ENCODE results near the gene DIPK1A. TPM values are rescaled to one million over a fixed set of nuclear protein-coding genes. Genes with fewer than 3 reads are reported as not detected.

Gene DIPK1A
- total RNA-seq, 1 experiment from 2014 or later, result 9.6 TPM

DNA sequence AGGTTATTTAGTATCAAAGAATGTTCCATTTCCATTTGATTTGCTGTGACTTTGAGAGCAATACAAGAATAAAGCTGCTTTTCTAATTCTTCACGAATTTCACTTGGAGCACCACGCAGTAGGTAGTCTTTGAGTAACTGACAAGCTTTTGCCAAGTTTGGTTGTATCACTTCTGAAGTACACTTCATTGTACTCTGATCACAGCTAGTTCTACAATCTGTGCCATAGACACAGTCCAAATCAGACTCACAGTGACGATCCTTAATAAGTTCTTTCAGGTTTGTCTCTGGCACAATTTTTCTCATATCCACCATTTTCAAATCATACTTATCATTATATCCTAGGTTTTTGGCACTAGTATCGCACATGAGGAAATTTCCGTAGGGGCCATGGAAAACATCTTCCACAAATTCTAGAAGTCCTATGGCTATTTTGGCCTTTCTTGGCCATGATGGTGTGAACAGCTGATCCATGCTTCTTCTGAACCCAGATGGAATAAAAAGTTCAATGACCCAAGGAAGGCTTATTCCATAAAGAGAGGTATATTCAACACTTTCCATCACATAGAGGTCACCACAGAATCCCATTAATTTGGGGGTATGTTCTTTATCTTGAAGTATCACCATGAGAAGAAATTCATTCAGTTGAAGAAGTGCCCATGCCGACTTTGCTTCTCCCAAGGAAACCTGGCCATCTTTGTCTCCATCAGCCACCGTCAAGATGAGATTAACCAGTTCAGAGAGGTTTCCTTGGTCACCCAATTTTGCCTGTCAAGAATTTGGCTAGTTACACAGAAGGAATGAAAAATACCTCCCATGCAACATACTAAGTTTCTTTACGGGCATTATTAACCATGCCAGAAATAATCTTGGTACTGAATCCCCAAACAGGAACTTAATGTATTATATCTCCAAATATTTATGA is 117.6 kb downstream of the DIPK1A start:
- peaks cover 59% of the 10 kb centered on the region for H3K36me3 ChIP-seq
- no peak for DNase-seq
- H3K4me3 ChIP-seq, result no peak overlapping the region
- no peaks in the 10 kb centered on the region for H3K27me3 ChIP-seq
- no peaks in the 10 kb centered on the region for H3K4me1 ChIP-seq
- no peak overlapping the region for H3K27ac ChIP-seq
- H3K9me3 ChIP-seq (replicated peaks), result no peaks in the 10 kb centered on the region

GRCh38 chr1:92843046-92843423 is 118.2 kb downstream of the DIPK1A start:
- H3K4me1 ChIP-seq, result no peaks in the 10 kb centered on the region
- H3K27me3 ChIP-seq, result no peaks in the 10 kb centered on the region
- no peak overlapping the region for H3K4me3 ChIP-seq
- H3K36me3 ChIP-seq, result peaks cover 66% of the 10 kb centered on the region
- no peaks in the 10 kb centered on the region for H3K9me3 ChIP-seq (replicated peaks)
- no peak for DNase-seq
- no peak overlapping the region for H3K27ac ChIP-seq

- Histone ChIP-seq H3K36me3 (peaks cover 73% of the 10 kb centered on the region), H3K27ac (no peak overlapping the region), H3K27me3 (no peaks in the 10 kb centered on the region), H3K9me3 (replicated peaks) (no peaks in the 10 kb centered on the region), H3K4me1 (no peaks in the 10 kb centered on the region), H3K4me3 (no peak overlapping the region)
- no peak for DNase-seq
These were observed 118.9 kb downstream of the DIPK1A start for GRCh38 chr1:92842082-92843045.

- Histone ChIP-seq H3K27ac (no peak overlapping the region), H3K27me3 (no peaks in the 10 kb centered on the region), H3K4me1 (no peaks in the 10 kb centered on the region; the same call in 1 of the 2 replicates), H3K9me3 (replicated peaks) (no peaks in the 10 kb centered on the region), H3K4me3 (no peak overlapping the region), H3K36me3 (peaks cover 90% of the 10 kb centered on the region)
- DNase-seq, result no peak
These were observed 120.7 kb downstream of the DIPK1A start for GRCh38 chr1:92840600-92840999.

DNA sequence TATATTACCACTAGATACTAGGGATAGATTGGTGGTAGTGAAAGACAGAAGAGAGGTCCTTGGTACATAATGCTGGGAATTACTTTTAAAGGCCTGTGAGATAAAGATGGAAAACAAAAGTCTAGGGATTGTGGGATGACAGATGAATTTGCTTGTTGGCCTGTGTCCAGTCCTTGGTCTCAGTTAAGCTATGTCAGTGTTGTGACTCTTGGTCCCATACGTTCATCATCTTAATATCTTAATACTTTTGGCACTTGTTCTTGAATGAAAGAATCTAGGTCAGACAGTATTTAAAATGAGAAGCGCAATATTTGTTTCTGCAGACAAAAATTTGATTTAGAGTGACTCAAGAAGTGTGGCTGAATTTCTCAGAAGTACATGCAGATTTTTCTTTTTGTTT is 121.8 kb downstream of the DIPK1A start:
- H3K9me3 ChIP-seq (replicated peaks), result no peaks in the 10 kb centered on the region
- H3K36me3 ChIP-seq, result peaks cover 100% of the 10 kb centered on the region
- no peak for DNase-seq
- H3K27me3 ChIP-seq, result no peaks in the 10 kb centered on the region
- H3K4me3 ChIP-seq, result no peak overlapping the region
- peaks cover 4% of the 10 kb centered on the region for H3K4me1 ChIP-seq
- H3K27ac ChIP-seq, result no peak overlapping the region

- H3K27me3 ChIP-seq, result no peaks in the 10 kb centered on the region
- H3K27ac ChIP-seq, result no peak overlapping the region
- peaks cover 10% of the 10 kb centered on the region for H3K4me1 ChIP-seq
- H3K36me3 ChIP-seq, result peaks cover 100% of the 10 kb centered on the region
- no peak overlapping the region for H3K4me3 ChIP-seq
- no peaks in the 10 kb centered on the region for H3K9me3 ChIP-seq (replicated peaks)
- no peak for DNase-seq
These were observed 122.7 kb downstream of the DIPK1A start for GRCh38 chr1:92838519-92838918.

GRCh38 chr1:92837062-92837461 is 124.2 kb downstream of the DIPK1A start:
- no peak for DNase-seq
- Histone ChIP-seq H3K36me3 (peaks cover 100% of the 10 kb centered on the region), H3K4me3 (no peak overlapping the region), H3K9me3 (replicated peaks) (no peaks in the 10 kb centered on the region), H3K27me3 (no peaks in the 10 kb centered on the region), H3K4me1 (peaks cover 10% of the 10 kb centered on the region), H3K27ac (no peak overlapping the region)

DNA sequence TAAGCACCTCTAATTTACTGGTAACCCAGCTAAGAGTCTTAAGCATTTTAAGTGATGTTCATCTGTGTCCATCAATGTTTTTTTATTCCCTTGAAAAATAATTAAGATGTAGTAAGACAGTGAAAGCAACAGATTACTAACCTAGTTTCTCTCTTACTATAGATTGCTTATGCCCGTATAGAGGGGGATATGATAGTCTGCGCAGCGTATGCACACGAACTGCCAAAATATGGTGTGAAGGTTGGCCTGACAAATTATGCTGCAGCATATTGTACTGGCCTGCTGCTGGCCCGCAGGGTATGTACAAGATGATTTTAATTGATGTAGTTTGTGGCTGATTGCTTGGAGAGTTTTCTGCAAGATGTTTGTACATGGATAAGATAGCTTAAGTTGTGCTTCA is 126.6 kb downstream of the DIPK1A start:
- H3K4me1 ChIP-seq, result peaks cover 10% of the 10 kb centered on the region
- no peak overlapping the region for H3K27ac ChIP-seq
- H3K36me3 ChIP-seq, result peaks cover 77% of the 10 kb centered on the region
- no peak overlapping the region for H3K4me3 ChIP-seq
- no peaks in the 10 kb centered on the region for H3K9me3 ChIP-seq (replicated peaks)
- no peaks in the 10 kb centered on the region for H3K27me3 ChIP-seq
- DNase-seq, result no peak

GRCh38 chr1:92833840-92834239 is 127.4 kb downstream of the DIPK1A start:
- no peak overlapping the region for H3K27ac ChIP-seq
- H3K27me3 ChIP-seq, result no peaks in the 10 kb centered on the region
- peaks cover 69% of the 10 kb centered on the region for H3K36me3 ChIP-seq
- H3K4me1 ChIP-seq, result peaks cover 10% of the 10 kb centered on the region
- no peaks in the 10 kb centered on the region for H3K9me3 ChIP-seq (replicated peaks)
- H3K4me3 ChIP-seq, result peak overlapping the region; percentile 98
- DNase-seq, result no peak

GRCh38 chr1:92832537-92833114 is 128.6 kb downstream of the DIPK1A start:
- Histone ChIP-seq H3K36me3 (peaks cover 57% of the 10 kb centered on the region), H3K9me3 (replicated peaks) (no peaks in the 10 kb centered on the region), H3K4me3 (peak overlapping the region; percentile 98), H3K4me1 (peaks cover 10% of the 10 kb centered on the region), H3K27me3 (no peaks in the 10 kb centered on the region), H3K27ac (peak overlapping the region; percentile 96)
- DNase-seq, result no peak

DNA sequence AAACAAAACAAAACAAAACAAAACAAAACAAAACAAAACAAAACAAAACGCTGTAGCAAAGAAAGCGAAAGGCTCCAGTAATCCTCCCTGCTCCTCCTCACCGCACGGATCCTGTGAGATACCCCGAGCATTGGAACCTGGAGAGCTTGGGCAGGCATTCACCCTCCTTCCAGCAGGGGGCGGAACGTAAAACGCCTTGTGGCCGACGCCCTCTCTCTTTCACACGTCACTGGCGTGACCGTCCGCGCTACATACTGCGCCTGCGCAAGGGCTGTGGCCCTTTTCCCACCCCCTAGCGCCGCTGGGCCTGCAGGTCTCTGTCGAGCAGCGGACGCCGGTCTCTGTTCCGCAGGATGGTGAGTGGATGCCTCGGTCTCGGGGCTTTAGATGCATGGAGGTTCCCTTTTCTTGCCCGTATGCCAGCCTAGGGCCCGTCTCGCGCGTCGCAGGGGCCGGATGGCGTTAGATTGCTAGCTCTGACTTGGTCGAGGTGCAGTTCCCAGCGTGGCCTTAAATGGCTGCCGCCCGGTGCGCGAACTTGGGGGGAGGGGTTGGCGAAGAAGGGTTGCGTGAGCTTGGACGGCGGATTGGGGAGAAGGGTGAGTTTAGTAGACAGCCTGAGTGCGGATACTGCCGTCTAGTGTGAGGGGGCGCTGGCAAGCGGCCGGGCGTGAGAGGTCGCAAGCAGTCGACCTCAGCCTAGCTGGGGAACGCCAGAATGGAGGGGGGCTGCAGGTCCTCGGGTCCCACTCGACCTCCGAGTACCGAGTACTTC is 129.3 kb downstream of the DIPK1A start, which contains the start of gene RPL5:
Gene RPL5, plus strand, starts transcription at position 279 of the 775 bp plus-strand sequence. Its CDS starts 75 bp downstream, at position 354.
- Histone ChIP-seq H3K4me1 (peaks cover 10% of the 10 kb centered on the region), H3K27me3 (no peaks in the 10 kb centered on the region), H3K36me3 (peaks cover 50% of the 10 kb centered on the region), H3K27ac (peak within 1 kb of the TSS; percentile 96), H3K4me3 (peak within 1 kb of the TSS; percentile 98), H3K9me3 (replicated peaks) (no peaks in the 10 kb centered on the region)
- DNase-seq, result peak; percentile 96 to 99

GRCh38 chr1:92831368-92831761 is 129.9 kb downstream of the DIPK1A start:
- no peak for DNase-seq
- Histone ChIP-seq H3K27me3 (no peaks in the 10 kb centered on the region), H3K9me3 (replicated peaks) (no peaks in the 10 kb centered on the region), H3K4me3 (peak overlapping the region; percentile 98), H3K36me3 (peaks cover 44% of the 10 kb centered on the region), H3K4me1 (peaks cover 10% of the 10 kb centered on the region), H3K27ac (no peak overlapping the region)

DNA sequence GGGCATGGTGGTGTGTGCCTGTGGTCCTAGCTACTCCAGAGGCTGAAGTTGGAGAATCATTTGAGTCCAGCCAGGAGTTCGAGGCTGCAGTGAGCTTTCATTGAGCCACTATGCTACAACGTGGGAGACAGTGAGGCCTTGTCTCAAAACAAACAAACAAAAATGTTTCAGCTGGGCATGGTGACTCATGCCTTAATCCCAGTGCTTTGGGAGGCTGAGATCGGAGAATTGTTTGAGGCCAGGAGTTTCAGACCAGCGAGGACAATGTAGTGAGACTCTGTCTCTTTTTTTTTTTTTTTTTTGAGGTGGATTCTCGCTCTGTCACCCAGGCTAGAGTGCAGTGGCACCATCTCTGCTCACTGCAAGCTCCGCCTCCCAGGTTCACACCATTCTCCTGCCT is 134.5 kb downstream of the DIPK1A start:
- H3K4me1 ChIP-seq, result no peaks in the 10 kb centered on the region
- H3K27ac ChIP-seq, result no peak overlapping the region
- DNase-seq, result peak; percentile 11 to 32

GRCh38 chr1:92822879-92823278 is 138.4 kb downstream of the DIPK1A start:
- no peak for DNase-seq
- Histone ChIP-seq H3K27ac (no peak overlapping the region), H3K36me3 (no peaks in the 10 kb centered on the region), H3K4me3 (no peak overlapping the region), H3K9me3 (replicated peaks) (no peaks in the 10 kb centered on the region), H3K27me3 (no peaks in the 10 kb centered on the region), H3K4me1 (no peaks in the 10 kb centered on the region)

More for the DNA sequence above, 134.5 kb downstream of the DIPK1A start:
- Histone ChIP-seq H3K27me3 (no peaks in the 10 kb centered on the region), H3K4me3 (no peak overlapping the region), H3K36me3 (no peaks in the 10 kb centered on the region), H3K9me3 (replicated peaks) (no peaks in the 10 kb centered on the region)

All from SJCRH30 (cell line).